ENCODE data around the gene BLOC1S1.

BLOC1S1 gene

GRCh38 chr12:55696141-55696540 is 19.7 kb upstream of the BLOC1S1 start:
- no peaks in the 10 kb centered on the region for H3K36me3 ChIP-seq (ENCODE audit: insufficient read depth, low read length)
- no peaks in the 10 kb centered on the region for H3K9me3 ChIP-seq (ENCODE audit: insufficient read depth, low read depth, low read length)
- no peaks in the 10 kb centered on the region for H3K79me2 ChIP-seq (ENCODE audit: insufficient read depth, low read length)
- H3K9ac ChIP-seq (ENCODE audit: low read depth, low read length, poor library complexity, severe bottlenecking) = no peak overlapping the region
- no peaks in the 10 kb centered on the region for H3K4me1 ChIP-seq (ENCODE audit: insufficient read depth, low read length, poor library complexity, severe bottlenecking)
- H3K27me3 ChIP-seq (ENCODE audit: insufficient read depth, low read length, poor library complexity, severe bottlenecking) = no peaks in the 10 kb centered on the region
- TF ChIP-seq EZH2phosphoT487 (IDR thresholded peaks at IDR 0.05; ENCODE audit: borderline replicate concordance) = no peak
- no peak for TF ChIP-seq CTCF (conservative IDR thresholded peaks at IDR 0.05; ENCODE audit: low read length)
- H2AFZ ChIP-seq (ENCODE audit: low read length) = no peak overlapping the region
- no peak overlapping the region for H3K4me3 ChIP-seq (ENCODE audit: low read length, poor library complexity, severe bottlenecking)
- no peak overlapping the region for H3K4me2 ChIP-seq (ENCODE audit: low read depth, low read length, poor library complexity, severe bottlenecking)
- H3K9me2 ChIP-seq (replicated peaks; ENCODE audit: low read depth, low read length) = no peaks in the 10 kb centered on the region
- H4K20me1 ChIP-seq (ENCODE audit: insufficient read depth, low read length, poor library complexity, severe bottlenecking) = no peaks in the 10 kb centered on the region
- no peaks in the 10 kb centered on the region for H3F3A ChIP-seq (ENCODE audit: low read depth)

GRCh38 chr12:55696796-55697462 is 18.9 kb upstream of the BLOC1S1 start:
- H3K79me2 ChIP-seq (ENCODE audit: insufficient read depth, low read length) = no peaks in the 10 kb centered on the region
- no peak overlapping the region for H3K4me2 ChIP-seq (ENCODE audit: low read depth, low read length, poor library complexity, severe bottlenecking)
- H3F3A ChIP-seq (ENCODE audit: low read depth) = no peaks in the 10 kb centered on the region
- no peak overlapping the region for H3K4me3 ChIP-seq (ENCODE audit: low read length, poor library complexity, severe bottlenecking)
- no peaks in the 10 kb centered on the region for H3K9me2 ChIP-seq (replicated peaks; ENCODE audit: low read depth, low read length)
- no peak overlapping the region for H3K9ac ChIP-seq (ENCODE audit: low read depth, low read length, poor library complexity, severe bottlenecking)
- no peaks in the 10 kb centered on the region for H3K36me3 ChIP-seq (ENCODE audit: insufficient read depth, low read length)
- no peaks in the 10 kb centered on the region for H3K9me3 ChIP-seq (ENCODE audit: insufficient read depth, low read depth, low read length)
- no peaks in the 10 kb centered on the region for H3K27me3 ChIP-seq (ENCODE audit: insufficient read depth, low read length, poor library complexity, severe bottlenecking)
- no peaks in the 10 kb centered on the region for H4K20me1 ChIP-seq (ENCODE audit: insufficient read depth, low read length, poor library complexity, severe bottlenecking)
- H3K4me1 ChIP-seq (ENCODE audit: insufficient read depth, low read length, poor library complexity, severe bottlenecking) = no peaks in the 10 kb centered on the region
- TF ChIP-seq CTCF (conservative IDR thresholded peaks at IDR 0.05; ENCODE audit: low read length) = no peak
- no peak overlapping the region for H2AFZ ChIP-seq (ENCODE audit: low read length)

GRCh38 chr12:55697686-55698085 is 18.2 kb upstream of the BLOC1S1 start:
- H3K9me3 ChIP-seq (ENCODE audit: insufficient read depth, low read depth, low read length) = no peaks in the 10 kb centered on the region
- no peak overlapping the region for H2AFZ ChIP-seq (ENCODE audit: low read length)
- no peak overlapping the region for H3K4me3 ChIP-seq (ENCODE audit: low read length, poor library complexity, severe bottlenecking)
- H3F3A ChIP-seq (ENCODE audit: low read depth) = no peaks in the 10 kb centered on the region
- TF ChIP-seq EZH2phosphoT487 (IDR thresholded peaks at IDR 0.05; ENCODE audit: borderline replicate concordance) (no peak), CTCF (conservative IDR thresholded peaks at IDR 0.05; ENCODE audit: low read length) (no peak)
- no peak overlapping the region for H3K4me2 ChIP-seq (ENCODE audit: low read depth, low read length, poor library complexity, severe bottlenecking)
- no peaks in the 10 kb centered on the region for H3K4me1 ChIP-seq (ENCODE audit: insufficient read depth, low read length, poor library complexity, severe bottlenecking)
- no peaks in the 10 kb centered on the region for H3K79me2 ChIP-seq (ENCODE audit: insufficient read depth, low read length)
- no peak overlapping the region for H3K9ac ChIP-seq (ENCODE audit: low read depth, low read length, poor library complexity, severe bottlenecking)
- H3K9me2 ChIP-seq (replicated peaks; ENCODE audit: low read depth, low read length) = no peaks in the 10 kb centered on the region
- H4K20me1 ChIP-seq (ENCODE audit: insufficient read depth, low read length, poor library complexity, severe bottlenecking) = no peaks in the 10 kb centered on the region
- H3K27me3 ChIP-seq (ENCODE audit: insufficient read depth, low read length, poor library complexity, severe bottlenecking) = no peaks in the 10 kb centered on the region
- no peaks in the 10 kb centered on the region for H3K36me3 ChIP-seq (ENCODE audit: insufficient read depth, low read length)
